HG02884 (cell line): ENCODE results near the gene GALNS.
"Not testable (repeated sequence)": the region's sequence is repeated elsewhere in the genome, so short reads cannot be mapped to it uniquely, and the experiment has no call there.

Source experiments
- ATAC-seq: cut with Tn5 transposase; IDR thresholded peaks from one replicate; pipeline ENCODE4 v1.9.1; 2021; ENCODE audit warnings: mild to moderate bottlenecking, moderate library complexity; ENCODE audit not compliant: unreplicated experiment

GALNS gene

GRCh38 chr16:88856828-88857727 lies at the start of gene GALNS, which contains the start of gene TRAPPC2L:
TSS of gene GALNS (minus strand) at chr16:88856947. CDS start at chr16:88856877, 70 bp downstream.
TSS of gene TRAPPC2L (plus strand) at chr16:88857127. CDS start at chr16:88857151, 24 bp downstream.
- peak; percentile 77 for ATAC-seq

GRCh38 chr16:88906020-88906419 lies 49.3 kb upstream of the GALNS start:
- ATAC-seq: no peak

DNA sequence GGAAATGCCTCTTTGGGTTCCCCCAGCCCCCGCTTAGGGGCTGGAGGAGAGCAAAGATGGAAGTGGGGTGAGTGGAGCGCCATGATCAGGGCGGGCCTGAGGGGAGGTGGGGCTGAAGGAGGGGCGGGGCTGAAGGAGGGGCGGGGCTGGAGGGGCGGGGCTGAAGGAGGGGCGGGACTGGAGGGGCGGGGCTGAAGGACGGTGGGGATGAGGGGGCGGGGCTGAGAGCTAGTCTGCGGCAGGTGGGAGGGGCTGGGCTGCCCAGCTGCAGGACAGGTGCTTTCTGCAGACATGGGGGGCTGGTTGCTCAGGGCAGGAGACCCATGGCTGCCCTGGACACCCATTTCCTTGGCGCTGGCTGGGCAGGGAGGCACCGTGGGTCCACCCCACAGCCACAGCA lies 48.8 kb upstream of the GALNS start:
- no peak for ATAC-seq

DNA sequence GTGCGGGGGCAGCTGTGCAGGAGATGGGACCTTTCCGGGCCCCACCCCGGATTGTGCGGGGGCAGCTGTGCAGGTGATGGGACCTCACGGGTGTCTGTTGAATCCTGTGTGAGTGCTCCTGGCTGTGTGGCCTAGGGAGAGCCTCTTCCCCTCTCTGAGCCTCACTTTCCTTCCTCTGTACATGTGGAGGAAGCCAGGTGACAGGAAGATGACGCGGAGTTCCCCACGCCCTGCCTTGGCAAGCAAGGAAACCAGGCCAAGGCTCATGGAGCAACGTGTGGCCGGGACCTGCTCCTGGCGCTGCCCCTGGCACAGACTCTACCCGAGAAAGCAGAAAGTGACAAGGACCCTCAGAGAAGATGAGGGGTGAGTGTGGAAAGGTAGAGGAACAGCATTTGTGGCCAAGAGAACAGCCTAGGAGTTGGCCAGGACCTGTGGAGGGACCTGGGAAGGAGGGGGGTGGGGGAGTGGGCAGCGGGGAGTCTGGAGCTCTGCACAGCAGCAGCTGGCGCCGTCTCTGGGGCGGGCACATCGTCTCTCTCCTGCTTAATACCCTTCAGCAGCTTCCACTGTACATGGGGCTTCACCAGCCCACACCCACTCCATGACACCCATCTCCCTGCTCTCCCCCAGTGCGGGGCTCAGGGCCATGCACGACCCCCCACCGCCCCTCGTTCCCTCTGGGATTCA lies 48.1 kb upstream of the GALNS start:
- no peak for ATAC-seq

DNA sequence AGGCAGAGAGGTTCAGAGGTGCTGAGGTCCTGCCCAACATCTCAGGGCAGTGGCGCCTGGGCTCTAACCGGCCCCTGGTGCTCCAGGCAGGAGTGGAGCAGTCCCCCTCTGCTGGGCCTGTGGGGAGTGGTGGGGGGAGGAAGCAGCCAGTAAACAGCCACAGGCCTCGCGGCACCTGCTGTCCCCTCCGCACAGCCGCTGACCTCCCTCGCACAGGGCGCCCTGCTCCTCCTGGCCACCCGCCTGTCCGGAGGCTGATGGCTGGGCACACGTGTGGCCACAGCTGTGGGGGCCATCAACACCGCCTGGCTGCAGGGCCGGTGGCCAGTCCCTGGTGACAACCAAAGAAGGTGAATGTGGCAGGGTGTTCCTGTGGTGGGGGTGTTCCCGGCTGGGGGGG lies 46.5 kb upstream of the GALNS start:
- no peak for ATAC-seq

GRCh38 chr16:88902744-88903143 lies 46.0 kb upstream of the GALNS start:
- no peak for ATAC-seq

- ATAC-seq: no peak
Observed at GRCh38 chr16:88901718-88902337, 45.1 kb upstream of the GALNS start.

DNA sequence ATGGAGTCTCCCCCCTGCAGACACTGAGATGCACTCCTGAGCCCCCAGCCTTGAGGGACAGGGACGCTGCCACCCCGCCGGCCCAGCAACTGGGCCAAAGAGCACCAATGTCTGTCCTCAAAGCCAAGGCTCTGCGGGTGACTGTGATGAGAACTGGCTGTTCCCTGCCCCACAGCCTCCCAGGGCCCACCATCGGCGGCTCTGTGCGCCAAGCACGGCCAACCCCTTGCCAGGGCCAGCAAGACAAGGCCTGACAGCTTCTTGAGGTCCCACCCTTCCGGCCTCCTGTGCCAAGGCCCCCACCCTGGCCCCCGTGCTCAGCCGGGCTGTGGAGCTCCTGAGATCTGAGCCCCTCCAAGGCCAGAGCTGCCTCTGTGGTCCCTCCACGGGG lies 43.9 kb upstream of the GALNS start:
- ATAC-seq: no peak

DNA sequence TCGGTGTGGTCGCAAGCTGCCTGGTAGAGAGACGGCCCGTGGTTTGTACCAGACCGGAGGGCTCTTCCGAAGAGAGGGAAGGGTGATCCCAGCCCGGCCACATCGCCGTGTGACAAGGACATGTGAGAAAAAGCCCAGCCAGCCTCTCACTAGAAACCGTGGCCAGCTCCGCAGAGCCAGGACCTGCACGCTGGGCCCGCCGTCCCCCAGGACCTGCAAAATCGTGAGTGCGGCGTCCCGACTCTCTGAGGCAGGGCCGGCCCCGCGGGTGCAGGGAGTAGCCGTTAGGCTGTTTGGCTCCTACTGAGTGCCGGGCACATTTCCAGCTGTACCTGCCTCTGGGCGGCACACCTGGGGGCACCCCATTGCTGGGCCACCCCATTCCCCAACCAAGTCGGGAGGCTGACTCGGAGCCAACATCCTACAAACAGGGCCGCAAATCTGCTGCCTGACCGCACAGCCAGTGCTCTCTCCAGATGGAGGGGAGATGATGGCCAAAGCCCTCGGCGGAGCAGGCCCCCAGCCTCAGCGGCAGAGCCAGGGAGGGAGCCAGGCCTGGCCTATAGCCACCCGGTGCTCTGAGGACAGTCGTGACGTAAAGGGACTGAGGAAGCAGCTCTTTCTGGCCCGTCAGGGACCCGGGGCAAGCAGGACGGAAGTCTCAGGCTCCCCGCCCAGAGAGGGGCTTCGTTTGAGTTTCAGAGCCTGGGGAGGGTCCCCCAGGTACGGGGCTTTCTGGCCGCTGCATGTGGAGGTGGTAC lies 43.3 kb upstream of the GALNS start:
- no peak for ATAC-seq

DNA sequence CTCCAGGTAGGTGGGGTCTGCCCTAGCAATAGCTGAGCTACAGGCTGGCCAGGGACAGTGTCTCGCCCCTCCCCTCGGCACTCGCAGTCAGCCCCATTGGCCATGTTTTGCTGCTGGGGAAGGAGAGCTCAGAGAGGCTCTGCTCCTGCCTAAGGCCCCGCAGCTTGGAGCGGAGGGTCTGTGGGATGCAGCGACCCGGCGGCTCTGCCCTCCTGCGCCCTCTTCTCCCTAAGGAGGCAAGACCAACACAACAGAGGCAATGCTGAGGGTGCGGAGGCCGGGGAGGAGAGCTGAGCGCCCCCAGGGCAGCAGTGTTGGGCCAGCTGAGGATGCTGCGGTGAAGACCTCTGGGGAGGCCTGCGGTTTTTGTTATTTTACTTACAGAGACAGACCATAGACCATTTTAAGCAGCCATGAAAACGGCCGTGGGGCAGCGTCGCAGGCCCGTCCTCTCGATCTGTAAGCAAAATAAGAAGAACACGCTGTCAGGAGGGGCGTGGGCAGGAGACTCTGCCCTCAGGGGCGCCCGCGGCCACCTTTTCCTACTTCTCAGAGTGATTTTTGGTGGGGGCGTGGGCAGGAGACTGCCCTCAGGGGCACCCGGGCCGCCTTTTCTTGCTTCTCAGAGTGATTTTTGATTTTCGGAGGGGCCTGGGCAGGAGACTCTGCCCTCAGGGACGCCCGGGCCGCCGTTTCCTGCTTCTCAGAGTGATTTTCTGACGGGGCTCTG lies 41.1 kb upstream of the GALNS start:
- no peak for ATAC-seq

GRCh38 chr16:88896238-88897070 lies 39.7 kb upstream of the GALNS start:
- ATAC-seq: no peak

- no peak for ATAC-seq
Observed at GRCh38 chr16:88895335-88895734, 38.6 kb upstream of the GALNS start.

GRCh38 chr16:88894681-88895300 lies 38.0 kb upstream of the GALNS start:
- no peak for ATAC-seq

GRCh38 chr16:88894266-88894665 lies 37.5 kb upstream of the GALNS start:
- not testable (repeated sequence) for ATAC-seq

- no peak for ATAC-seq
Observed at GRCh38 chr16:88893127-88893968, 36.6 kb upstream of the GALNS start.

GRCh38 chr16:88892065-88892464 lies 35.3 kb upstream of the GALNS start:
- ATAC-seq: no peak

DNA sequence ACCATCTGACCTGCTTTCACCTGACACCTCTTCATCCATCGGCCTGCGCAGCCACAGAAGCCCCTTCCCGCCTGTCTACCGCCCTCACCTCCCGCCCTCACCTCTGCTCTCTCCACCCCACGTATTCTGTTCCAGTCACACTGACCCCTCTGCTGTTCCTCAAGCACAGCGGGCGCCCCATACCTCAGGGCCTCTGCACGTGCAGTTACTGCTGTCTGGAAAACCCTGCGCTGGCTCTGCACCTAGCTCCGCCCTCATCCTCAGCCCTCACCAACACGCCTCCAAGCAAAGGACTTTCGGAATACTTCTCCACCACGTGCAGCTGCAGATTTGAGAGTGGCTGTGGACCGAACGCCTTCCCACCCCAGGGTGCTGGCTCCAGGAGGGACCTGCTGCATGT lies 34.3 kb upstream of the GALNS start:
- no peak for ATAC-seq
